IMR-90 (cell line): ENCODE measurements around the gene RNF212B. TPM values are rescaled to one million over a fixed set of nuclear protein-coding genes. Genes with fewer than 3 reads are reported as not detected.

Source experiments
- ATAC-seq: fragments of 200-7000 bp; cut with Tn5 transposase; 2 replicates; pipeline ENCODE4 v1.9.1; 2020; ENCODE audit warnings: low read depth, mild to moderate bottlenecking, moderate library complexity
- BruUV-seq: library from RNA; stranded (reverse); fragments of 400-500 nt; replicated peaks from 2 replicates; lab custom pipeline; 2021; lab: Mats Ljungman, UMichigan
- CTCF ChIA-PET: fragments of 300-600 bp; formaldehyde crosslinking; extraction: SDS; loops from one replicate; lab custom pipeline; 2021; ENCODE audit warnings: antibody characterized with exemption; lab: Yijun Ruan, JAX
- POLR2A ChIA-PET: fragments of 300-600 bp; sonication (Branson Sonifier 250); formaldehyde crosslinking; loops from one replicate; lab custom pipeline; 2022; ENCODE audit warnings: antibody characterized with exemption; ENCODE audit not compliant: unreplicated experiment; lab: Charles Lee
- DNase-seq: peaks from one replicate; pipeline ENCODE4 v3.0.0; 2013
- H2AFZ ChIP-seq: replicated peaks from 2 replicates; pipeline ENCODE3; 2013; ENCODE audit warnings: low read length, mild to moderate bottlenecking; ENCODE audit not compliant: poor library complexity
- H2AK5ac ChIP-seq: 2 replicates; pipeline ENCODE4 v1.6.1; 2013; ENCODE audit warnings: low read depth, low read length, inconsistent platforms
- H2AK9ac ChIP-seq: replicated peaks from 2 replicates; pipeline ENCODE3; 2013; ENCODE audit warnings: mild to moderate bottlenecking, low read depth, low read length, moderate library complexity; ENCODE audit not compliant: poor library complexity
- H2BK120ac ChIP-seq: 2 replicates; pipeline ENCODE4 v1.6.1; 2013; ENCODE audit warnings: low read depth, low read length, inconsistent platforms
- H2BK15ac ChIP-seq: 3 replicates; pipeline ENCODE4 v1.6.1; 2013; ENCODE audit warnings: low read depth, low read length, inconsistent platforms
- H2BK20ac ChIP-seq: 2 replicates; pipeline ENCODE4 v1.6.1; 2013; ENCODE audit warnings: low read depth, mild to moderate bottlenecking, inconsistent platforms, low read length, moderate library complexity
- H2BK5ac ChIP-seq: 2 replicates; pipeline ENCODE4 v1.6.1; 2013; ENCODE audit warnings: mild to moderate bottlenecking, low read depth, low read length, inconsistent platforms; ENCODE audit not compliant: poor library complexity, severe bottlenecking
- H3K14ac ChIP-seq: replicated peaks from 2 replicates; pipeline ENCODE4 v1.6.1; 2013; ENCODE audit warnings: low read depth, low read length, inconsistent platforms
- H3K18ac ChIP-seq: 2 replicates; pipeline ENCODE4 v1.6.1; 2013; ENCODE audit warnings: low read depth, low read length, control low read depth
- H3K23ac ChIP-seq: 2 replicates; pipeline ENCODE4 v1.6.1; 2013; ENCODE audit warnings: low read depth, low read length, inconsistent platforms
- H3K27ac ChIP-seq: 2 replicates; pipeline ENCODE4 v1.5.1; 2013; ENCODE audit warnings: mild to moderate bottlenecking, control low read depth, low read length; ENCODE audit not compliant: insufficient read depth
- H3K27me3 ChIP-seq: 2 replicates; pipeline ENCODE4 v1.6.1; 2013; ENCODE audit warnings: low read length; ENCODE audit not compliant: control insufficient read depth, insufficient read depth
- H3K36me3 ChIP-seq: 2 replicates; pipeline ENCODE4 v1.6.1; 2013; ENCODE audit warnings: low read length, mixed read lengths; ENCODE audit not compliant: control insufficient read depth, insufficient read depth
- H3K4ac ChIP-seq: 2 replicates; pipeline ENCODE4 v1.6.1; 2013; ENCODE audit warnings: low read depth, low read length, inconsistent platforms
- H3K4me1 ChIP-seq: 2 replicates; pipeline ENCODE4 v1.6.1; 2013; ENCODE audit warnings: low read length, mixed read lengths; ENCODE audit not compliant: control insufficient read depth, insufficient read depth
- H3K4me2 ChIP-seq: 2 replicates; pipeline ENCODE4 v1.6.1; 2013; ENCODE audit warnings: low read depth, mild to moderate bottlenecking, control low read depth, low read length, moderate library complexity
- H3K4me3 ChIP-seq: 2 replicates; pipeline ENCODE4 v1.5.1; 2013; ENCODE audit warnings: low read depth, mild to moderate bottlenecking, control low read depth, low read length, moderate library complexity; ENCODE audit not compliant: insufficient read depth
- H3K56ac ChIP-seq: 2 replicates; pipeline ENCODE4 v1.6.1; 2013; ENCODE audit warnings: low read length, inconsistent platforms; ENCODE audit not compliant: insufficient read depth; ENCODE audit errors: extremely low read depth
- H3K79me1 ChIP-seq, 2 experiments: 2 replicates each; pipeline ENCODE4 v1.6.1; 2013; ENCODE audit warnings: low read length in 2 of 2, inconsistent platforms in 1 of 2, low read depth in 1 of 2
- H3K9ac ChIP-seq: 2 replicates; pipeline ENCODE4 v1.6.1; 2013; ENCODE audit warnings: low read depth, low read length, control low read depth
- H3K9me1 ChIP-seq: 2 replicates; pipeline ENCODE4 v1.6.1; 2013; ENCODE audit warnings: low read length, inconsistent platforms; ENCODE audit not compliant: insufficient read depth
- H3K9me3 ChIP-seq: 2 replicates; pipeline ENCODE4 v1.6.1; 2013; ENCODE audit warnings: low read length; ENCODE audit not compliant: control insufficient read depth, insufficient read depth
- H4K20me1 ChIP-seq: 2 replicates; pipeline ENCODE4 v1.6.1; 2013; ENCODE audit warnings: low read length, inconsistent platforms; ENCODE audit not compliant: insufficient read depth
- H4K5ac ChIP-seq: 2 replicates; pipeline ENCODE4 v1.6.1; 2013; ENCODE audit warnings: mild to moderate bottlenecking, low read depth, low read length, control low read depth
- H4K8ac ChIP-seq, 2 experiments: 2 replicates each; pipeline ENCODE4 v1.6.1; 2013; ENCODE audit warnings: low read depth in 2 of 2, low read length in 2 of 2, control low read depth in 1 of 2, inconsistent platforms in 1 of 2
- H4K91ac ChIP-seq: 2 replicates; pipeline ENCODE4 v1.6.1; 2013; ENCODE audit warnings: low read depth, low read length, inconsistent platforms; ENCODE audit not compliant: insufficient read depth
- BHLHE40 ChIP-seq: fragments of 150-350 bp; IDR thresholded peaks from 2 replicates; pipeline ENCODE4 v1.6.1; 2016; ENCODE audit warnings: mild to moderate bottlenecking, low read depth, low read length
- CTCF ChIP-seq: conservative IDR thresholded peaks from 2 replicates; pipeline ENCODE4 v1.5.1; 2012; ENCODE audit warnings: mild to moderate bottlenecking, low read depth, low read length, improper control_type of control experiment
- MAZ ChIP-seq: IDR thresholded peaks from 2 replicates; pipeline ENCODE4 v1.6.1; 2012; ENCODE audit warnings: low read depth, mild to moderate bottlenecking, low read length, improper control_type of control experiment, moderate library complexity, borderline replicate concordance
- MXI1 ChIP-seq: IDR thresholded peaks from 2 replicates; pipeline ENCODE4 v1.6.1; 2012; ENCODE audit warnings: low read depth, mild to moderate bottlenecking, low read length, moderate library complexity, borderline replicate concordance
- RCOR1 ChIP-seq: IDR thresholded peaks from 2 replicates; pipeline ENCODE4 v1.6.1; 2012; ENCODE audit warnings: mild to moderate bottlenecking, low read length, improper control_type of control experiment; ENCODE audit not compliant: insufficient replicate concordance
- SMC3 ChIP-seq: fragments of 150-350 bp; IDR thresholded peaks from 2 replicates; pipeline ENCODE4 v1.6.1; 2016; ENCODE audit warnings: low read depth, mild to moderate bottlenecking, antibody characterized with exemption, low read length, moderate library complexity
- WGBS, 2 experiments: methylation state at CpG; one replicate each; pipeline versions ENCODE4 v1.1.5 to v1.1.7; 2013; ENCODE audit warnings: missing lambda C conversion rate in 2 of 2; ENCODE audit not compliant: insufficient read length in 1 of 2; ENCODE audit errors: extremely low coverage in 2 of 2; 5-methylcytosine and 5-hydroxymethylcytosine counted together
- dilution Hi-C: fragments of 300-500 bp; cut with HindIII; formaldehyde crosslinking; loops from one replicate; pipeline ENCODE4 v1.14.3; 2018; ENCODE audit warnings: low sequenced_read_pairs; ENCODE audit not compliant: unreplicated experiment
- in situ Hi-C: fragments of 300-500 bp; cut with MboI; formaldehyde crosslinking; loops from 3 replicates; pipeline ENCODE4 v1.14.3; 2019; ENCODE audit warnings: low sequenced_read_pairs, inconsistent platforms, mixed read lengths
- intact Hi-C: fragments of 100-400 bp; cut with micrococcal nuclease; formaldehyde crosslinking; loops from 2 replicates; pipeline ENCODE4 v1.10.0; 2022
- polyA plus RNA-seq, 3 experiments: library from polyadenylated mRNA; depleted of rRNA; stranded (reverse); fragments of >200 nt; gene quantifications; 2 replicates each; pipeline ENCODE4 v1.2.3, GENCODE V29; 2012; ENCODE audit warnings: low replicate concordance in 1 of 3
- total RNA-seq: library from RNA; depleted of rRNA; stranded (reverse); fragments of >200 nt; gene quantifications from 2 replicates; pipeline ENCODE4 v1.2.3, GENCODE V29; 2012

Gene RNF212B
- total and polyA plus RNA-seq, 2 of the 4 experiments (the other 2 are of a cell fraction): not detected

GRCh38 chr14:23297611-23298277, 60.0 kb downstream of the RNF212B start:
- in situ Hi-C loops: no loop called here

More at GRCh38 chr14:23297611-23298277, 60.0 kb downstream of the RNF212B start:
- H3K4me1 ChIP-seq: peaks cover 2% of the 10 kb centered on the region
- peaks cover 3% of the 10 kb centered on the region; the same call in 1 of the 2 replicates for H3K27me3 ChIP-seq
- no peak overlapping the region for H4K8ac ChIP-seq
- H3K79me1 ChIP-seq: peaks cover 7 to 15% of the 10 kb centered on the region in 2 experiments; a peak in 3 of 4 replicates
- no peak overlapping the region for H3K4ac ChIP-seq
- no peak overlapping the region for H3K4me3 ChIP-seq
- no peak overlapping the region for H2AK9ac ChIP-seq
- no peak overlapping the region for H3K4me2 ChIP-seq
- ChIA-PET CTCF (no interaction called here), POLR2A (no interaction called here)
- 80% methylated on average over 1 of the region's 7 CpGs; no CpG with 5 or more reads in 1 of the 2 experiments for WGBS, 2 experiments
- no peak overlapping the region for H2BK5ac ChIP-seq
- H3K14ac ChIP-seq: no peak overlapping the region
- ATAC-seq (no peak), DNase-seq (no peak)
- H3K18ac ChIP-seq: no peak overlapping the region
- H2BK15ac ChIP-seq: no peak overlapping the region
- H3K9ac ChIP-seq: no peak overlapping the region
- H3K27ac ChIP-seq: no peak overlapping the region
- H2BK20ac ChIP-seq: no peak overlapping the region
- BruUV-seq: no TSS peak
- intact Hi-C loops (loop anchor here (5.0 kb wide), 1 partner anchor 110 kb away; no protein-coding TSS in a partner anchor), dilution Hi-C loops (no loop called here)
- H2AFZ ChIP-seq: no peak overlapping the region
- TF ChIP-seq CTCF (no peak), MXI1 (no peak), RCOR1 (no peak), SMC3 (no peak), MAZ (no peak), BHLHE40 (no peak)
- no peak overlapping the region; the same call in 1 of the 2 replicates for H2AK5ac ChIP-seq
- H4K20me1 ChIP-seq: peaks cover 3% of the 10 kb centered on the region; the same call in 1 of the 2 replicates
- H3K23ac ChIP-seq: no peak overlapping the region
- H3K56ac ChIP-seq: no peak overlapping the region
- H3K9me3 ChIP-seq: no peaks in the 10 kb centered on the region
- H3K9me1 ChIP-seq: no peaks in the 10 kb centered on the region
- no peak overlapping the region for H2BK120ac ChIP-seq
- H3K36me3 ChIP-seq: no peaks in the 10 kb centered on the region
- H4K5ac ChIP-seq: no peak overlapping the region
- H4K91ac ChIP-seq: no peak overlapping the region
